Measurements from ENCODE around the gene GLDN.

Gene GLDN

GRCh38 chr15:51359981-51360380, 18.5 kb downstream of the GLDN start:
- no peak for FAIRE-seq

- FAIRE-seq: no peak
Measured at GRCh38 chr15:51363383-51363782, 21.9 kb downstream of the GLDN start.

GRCh38 chr15:51365417-51365816, 24.0 kb downstream of the GLDN start:
- FAIRE-seq: no peak

- FAIRE-seq: no peak
Measured at GRCh38 chr15:51366071-51366470, 24.6 kb downstream of the GLDN start.

GRCh38 chr15:51366920-51367319, 25.5 kb downstream of the GLDN start:
- FAIRE-seq: no peak

- FAIRE-seq: no peak
Measured at GRCh38 chr15:51367322-51367976, 26.0 kb downstream of the GLDN start.

- FAIRE-seq: no peak
Measured at GRCh38 chr15:51368307-51368706, 26.9 kb downstream of the GLDN start.

- no peak for FAIRE-seq
Measured at GRCh38 chr15:51368751-51369450, 27.4 kb downstream of the GLDN start.

- FAIRE-seq: no peak
Measured at GRCh38 chr15:51369451-51369761, 28.0 kb downstream of the GLDN start.

- no peak for FAIRE-seq
Measured at GRCh38 chr15:51371266-51371665, 29.8 kb downstream of the GLDN start.

- FAIRE-seq: no peak
Measured at GRCh38 chr15:51374131-51374530, 32.7 kb downstream of the GLDN start.

- no peak for FAIRE-seq
Measured at GRCh38 chr15:51375966-51376640, 34.6 kb downstream of the GLDN start.

GRCh38 chr15:51377038-51377786, 35.8 kb downstream of the GLDN start:
- FAIRE-seq: no peak

GRCh38 chr15:51378406-51378805, 37.0 kb downstream of the GLDN start:
- no peak for FAIRE-seq

GRCh38 chr15:51379390-51379789, 37.9 kb downstream of the GLDN start:
- no peak for FAIRE-seq

GRCh38 chr15:51380999-51381806, 39.7 kb downstream of the GLDN start:
- FAIRE-seq: no peak

GRCh38 chr15:51382787-51383186, 41.3 kb downstream of the GLDN start:
- no peak for FAIRE-seq

- FAIRE-seq: no peak
Measured at GRCh38 chr15:51386029-51386428, 44.6 kb downstream of the GLDN start.

GRCh38 chr15:51386486-51386885, 45.0 kb downstream of the GLDN start:
- FAIRE-seq: no peak

- FAIRE-seq: no peak
Measured at GRCh38 chr15:51386960-51387698, 45.7 kb downstream of the GLDN start.

GRCh38 chr15:51387699-51388041, 46.2 kb downstream of the GLDN start:
- no peak for FAIRE-seq

GRCh38 chr15:51388726-51389125, 47.3 kb downstream of the GLDN start:
- FAIRE-seq: no peak
